Testis (tissue), 2 donors: ENCODE results near the gene ACTRT3.

Source experiments
- CTCF ChIP-seq, 3 experiments: fragments of 450-650 bp in 2 of 3; fragments of 200-600 bp in 1 of 3; sonication (generic) in 1 of 3; IDR thresholded peaks; one replicate each; pipeline ENCODE4 v1.5.1; 2016 to 2019; ENCODE audit warnings: antibody characterized with exemption in 3 of 3, mild to moderate bottlenecking in 2 of 3, moderate library complexity in 1 of 3
- POLR2A ChIP-seq: fragments of 450-650 bp; IDR thresholded peaks from one replicate; pipeline ENCODE4 v1.6.1; 2017; ENCODE audit warnings: antibody characterized with exemption, mild to moderate bottlenecking, moderate library complexity

- TF ChIP-seq POLR2A (no peak), CTCF (IDR thresholded peaks at IDR 0.05) (no peak)
These were observed at the start of gene ACTRT3 for GRCh38 chr3:169769287-169770181.
